ENCODE results near the gene KLHL25.

DNA sequence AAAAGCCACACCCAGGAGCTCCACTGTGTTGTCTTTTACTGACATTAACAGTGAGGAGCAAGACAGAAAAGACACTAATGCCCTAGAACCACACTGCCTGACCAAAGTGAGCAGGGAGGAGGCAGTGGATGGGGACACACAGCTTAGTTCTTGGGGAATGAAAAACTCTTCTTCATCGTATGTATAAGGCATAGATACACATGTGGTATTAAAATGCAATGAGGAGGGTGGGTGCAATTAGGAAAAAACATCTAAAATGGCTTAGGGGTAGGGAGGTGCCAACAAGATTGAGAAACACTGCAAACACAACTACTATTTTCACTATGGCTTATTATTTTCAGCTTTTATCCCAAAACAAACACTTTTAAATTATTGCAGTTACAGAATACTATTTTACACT is 15.5 kb downstream of the KLHL25 start:
- TF ChIP-seq EZH2 (IDR thresholded peaks at IDR 0.05; ENCODE audit: insufficient read depth, poor library complexity, severe bottlenecking) (no peak), EZH2phosphoT487 (IDR thresholded peaks at IDR 0.05; ENCODE audit: insufficient read depth, low read depth) (no peak)
